MCF 10A (cell line): ENCODE data around the gene PHOX2A. TPM values are rescaled to one million over a fixed set of nuclear protein-coding genes. Genes with fewer than 3 reads are reported as not detected.

ENCODE experiments used
- BruUV-seq: library from RNA; stranded (reverse); fragments of 400-500 nt; replicated peaks from 2 replicates; lab custom pipeline; 2021; lab: Mats Ljungman, UMichigan
- CTCF ChIA-PET: fragments of 300-600 bp; sonication (Branson Sonifier 250); formaldehyde crosslinking; extraction: SDS; loops from one replicate; lab custom pipeline; 2021; ENCODE audit warnings: antibody characterized with exemption, inconsistent platforms; lab: Yijun Ruan, JAX
- POLR2A ChIA-PET: fragments of 300-600, 350-650 bp; sonication (Branson Sonifier 250); formaldehyde crosslinking; extraction: SDS; loops from one replicate; lab custom pipeline; 2020; ENCODE audit warnings: antibody characterized with exemption, inconsistent platforms; lab: Yijun Ruan, JAX
- DNase-seq: peaks from one replicate; pipeline ENCODE4 v3.0.0-alpha.2; 2018; ENCODE audit not compliant: unreplicated experiment
- H3K27ac Mint-ChIP-seq: one replicate; pipeline ENCODE4 v1.8.0; 2022; ENCODE audit warnings: mild to moderate bottlenecking, low read depth, mixed read lengths; ENCODE audit not compliant: unreplicated experiment
- H3K27me3 Mint-ChIP-seq: one replicate; pipeline ENCODE4 v1.8.0; 2022; ENCODE audit warnings: mixed read lengths; ENCODE audit not compliant: insufficient read depth, unreplicated experiment
- H3K36me3 Mint-ChIP-seq: one replicate; pipeline ENCODE4 v1.8.0; 2022; ENCODE audit warnings: mild to moderate bottlenecking, moderate library complexity, mixed read lengths; ENCODE audit not compliant: insufficient read depth, unreplicated experiment
- H3K4me1 Mint-ChIP-seq: one replicate; pipeline ENCODE4 v1.8.0; 2022; ENCODE audit warnings: mixed read lengths; ENCODE audit not compliant: insufficient read depth, unreplicated experiment
- H3K4me3 Mint-ChIP-seq: one replicate; pipeline ENCODE4 v1.8.0; 2022; ENCODE audit warnings: mild to moderate bottlenecking, moderate library complexity, mixed read lengths; ENCODE audit not compliant: unreplicated experiment
- H3K9me3 Mint-ChIP-seq: one replicate; pipeline ENCODE4 v1.8.0; 2022; ENCODE audit warnings: mixed read lengths; ENCODE audit not compliant: unreplicated experiment
- intact Hi-C: fragments of 100-400 bp; cut with micrococcal nuclease; formaldehyde crosslinking; loops from 2 replicates; pipeline ENCODE4 v1.14.1; 2022
- total RNA-seq: library from RNA; stranded (reverse); gene quantifications from 2 replicates; pipeline ENCODE4 v1.2.3, GENCODE V29; 2022
- TF ChIP-seq, protein P1 (sequence below): fragments of 200-600 bp; IDR thresholded peaks from one replicate; pipeline ENCODE4 v1.8.0; 2022; ENCODE audit warnings: antibody characterized with exemption, mild to moderate bottlenecking; ENCODE audit not compliant: unreplicated experiment

The PHOX2A gene
- total RNA-seq, 1 experiment from 2014 or later: not detected

- Mint-ChIP-seq H3K9me3 (no peaks in the 10 kb centered on the region), H3K27me3 (no peaks in the 10 kb centered on the region), H3K4me1 (peaks cover 8% of the 10 kb centered on the region), H3K27ac (peak overlapping the region; percentile 27), H3K36me3 (peaks cover 23% of the 10 kb centered on the region), H3K4me3 (peak overlapping the region; percentile 87)
- intact Hi-C loops: loop anchor here (2.0 kb wide), 1 partner anchor 123 kb away; the partner anchor contains the start of gene LAMTOR1
- DNase-seq: no peak
- TF ChIP-seq, protein P1, sequence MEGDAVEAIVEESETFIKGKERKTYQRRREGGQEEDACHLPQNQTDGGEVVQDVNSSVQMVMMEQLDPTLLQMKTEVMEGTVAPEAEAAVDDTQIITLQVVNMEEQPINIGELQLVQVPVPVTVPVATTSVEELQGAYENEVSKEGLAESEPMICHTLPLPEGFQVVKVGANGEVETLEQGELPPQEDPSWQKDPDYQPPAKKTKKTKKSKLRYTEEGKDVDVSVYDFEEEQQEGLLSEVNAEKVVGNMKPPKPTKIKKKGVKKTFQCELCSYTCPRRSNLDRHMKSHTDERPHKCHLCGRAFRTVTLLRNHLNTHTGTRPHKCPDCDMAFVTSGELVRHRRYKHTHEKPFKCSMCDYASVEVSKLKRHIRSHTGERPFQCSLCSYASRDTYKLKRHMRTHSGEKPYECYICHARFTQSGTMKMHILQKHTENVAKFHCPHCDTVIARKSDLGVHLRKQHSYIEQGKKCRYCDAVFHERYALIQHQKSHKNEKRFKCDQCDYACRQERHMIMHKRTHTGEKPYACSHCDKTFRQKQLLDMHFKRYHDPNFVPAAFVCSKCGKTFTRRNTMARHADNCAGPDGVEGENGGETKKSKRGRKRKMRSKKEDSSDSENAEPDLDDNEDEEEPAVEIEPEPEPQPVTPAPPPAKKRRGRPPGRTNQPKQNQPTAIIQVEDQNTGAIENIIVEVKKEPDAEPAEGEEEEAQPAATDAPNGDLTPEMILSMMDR: no peak
- no TSS peak for BruUV-seq
- POLR2A ChIA-PET: interaction anchor here (0.6 to 3.8 kb wide), 11 partner anchors 10 to 1877 kb away, joined by 3 to 27 read pairs (median 6); partner anchors contain the start of genes ANAPC15 and XNDC1N
- CTCF ChIA-PET: interaction anchor here (0.6 to 1.7 kb wide), 6 partner anchors 13 to 252 kb away, joined by 3 to 7 read pairs (median 4); no protein-coding TSS in a partner anchor
These were observed 18.5 kb downstream of the PHOX2A start for GRCh38 chr11:72225411-72225951.

DNA sequence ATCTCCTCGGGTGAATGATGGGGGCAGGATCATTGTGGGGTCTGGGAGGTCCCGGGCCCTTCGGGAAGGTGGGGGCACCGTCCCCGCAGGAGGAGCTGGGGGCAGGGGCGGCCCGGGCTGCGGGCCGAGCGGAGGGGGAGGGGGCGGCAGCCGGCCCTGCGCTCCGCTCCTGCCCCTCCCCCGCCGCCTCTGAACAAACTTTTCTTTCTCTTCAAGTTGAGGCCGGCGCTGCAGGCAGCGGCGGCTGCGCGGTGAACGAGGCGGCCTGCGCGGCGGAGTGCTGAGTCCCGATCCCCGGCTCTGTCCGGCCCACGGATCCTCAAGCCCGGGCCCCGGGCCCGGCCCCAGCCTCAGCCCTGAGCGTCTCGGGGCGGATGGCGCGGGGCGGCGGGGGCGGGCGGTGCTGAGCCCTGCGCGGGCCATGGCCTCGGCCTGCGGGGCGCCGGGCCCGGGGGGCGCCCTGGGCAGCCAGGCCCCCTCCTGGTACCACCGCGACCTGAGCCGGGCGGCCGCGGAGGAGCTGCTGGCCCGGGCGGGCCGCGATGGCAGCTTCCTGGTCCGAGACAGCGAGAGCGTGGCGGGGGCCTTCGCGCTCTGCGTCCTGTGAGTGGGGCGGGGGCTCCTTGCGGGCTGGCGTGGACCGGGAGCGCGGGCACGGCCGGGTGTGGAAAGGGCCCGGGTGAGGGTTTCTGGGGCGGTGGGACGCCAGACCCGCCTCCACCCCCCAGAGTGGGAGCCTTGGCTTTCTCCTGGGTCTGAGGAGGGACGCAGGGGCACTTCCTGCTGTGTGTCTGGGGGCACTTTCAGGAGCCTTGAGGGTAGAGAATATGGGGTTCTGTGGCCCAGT lies 19.2 kb downstream of the PHOX2A start, which contains the start of gene INPPL1:
TSS of gene INPPL1 (plus strand) at position 204 of the 847 bp plus-strand sequence. CDS start at position 422, 218 bp downstream.
- H3K36me3 Mint-ChIP-seq: peaks cover 16% of the 10 kb centered on the region
- ChIA-PET CTCF (interaction anchor here (0.6 to 1.7 kb wide), 4 partner anchors 41 to 266 kb away, joined by 3 to 7 read pairs (median 3); no protein-coding TSS in a partner anchor), POLR2A (interaction anchor here (0.8 to 3.8 kb wide), 12 partner anchors 11 to 1877 kb away, joined by 3 to 27 read pairs (median 5); partner anchors contain the start of gene ANAPC15)
- intact Hi-C loops: loop anchor here (1.0 to 2.0 kb wide), 2 partner anchors 41 to 122 kb away; partner anchors contain the start of gene LAMTOR1
- H3K4me3 Mint-ChIP-seq: peak within 1 kb of the TSS; percentile 87
- peak within 1 kb of the TSS; percentile 84 for H3K27ac Mint-ChIP-seq
- no peaks in the 10 kb centered on the region for H3K27me3 Mint-ChIP-seq
- H3K9me3 Mint-ChIP-seq: no peaks in the 10 kb centered on the region
- TF ChIP-seq, protein P1: no peak
- H3K4me1 Mint-ChIP-seq: peaks cover 8% of the 10 kb centered on the region
- BruUV-seq: no TSS peak
- peak; percentile 45 for DNase-seq

DNA sequence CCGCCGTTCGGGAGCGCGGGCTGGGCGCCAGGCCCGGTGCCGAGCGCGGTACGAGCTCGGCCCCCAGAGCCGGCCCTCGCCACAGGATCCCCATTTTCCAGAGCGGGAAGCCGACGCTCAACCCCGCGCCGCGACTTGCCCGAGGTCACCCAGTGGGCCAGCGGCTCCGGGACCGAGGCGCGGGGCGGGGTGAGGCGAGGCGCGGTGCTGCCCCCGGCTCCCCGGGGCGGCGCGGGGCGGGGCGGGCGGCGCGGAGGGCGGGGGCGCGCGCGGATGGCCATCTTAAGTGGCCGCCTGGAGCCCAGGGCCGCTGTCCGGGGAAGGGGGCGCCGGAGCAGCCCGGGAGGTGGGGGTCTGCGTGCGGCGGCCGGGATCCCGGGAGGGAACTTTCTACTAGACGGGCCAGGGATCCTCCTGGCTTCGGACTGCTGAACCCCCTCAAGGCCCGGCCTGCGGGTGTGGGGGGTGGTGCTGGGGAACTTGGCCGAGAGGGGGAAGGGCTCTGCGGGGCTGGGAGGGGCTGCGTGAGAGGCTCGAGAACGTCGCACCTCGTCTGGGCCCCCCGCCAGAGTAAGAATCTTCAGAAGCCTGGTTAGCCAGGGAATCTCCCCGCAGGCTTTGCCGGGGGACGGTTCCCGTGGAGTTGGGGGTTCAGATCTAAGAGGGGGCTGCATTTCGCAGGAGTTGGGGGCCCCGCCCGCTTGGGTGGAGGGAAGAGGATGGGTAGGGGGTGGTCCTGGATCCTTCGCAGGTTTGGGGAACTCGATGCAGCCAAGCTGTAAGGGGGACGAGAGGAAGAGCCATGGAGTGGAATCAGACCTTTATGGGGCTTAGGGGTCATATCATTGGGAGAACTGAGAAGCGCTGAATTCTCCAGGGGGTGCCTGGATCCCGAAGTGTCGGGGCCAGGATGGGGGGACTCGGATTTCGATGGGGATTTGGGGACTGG lies 20.1 kb downstream of the PHOX2A start:
- TF ChIP-seq, protein P1: no peak
- peaks cover 10% of the 10 kb centered on the region for H3K36me3 Mint-ChIP-seq
- H3K9me3 Mint-ChIP-seq: no peaks in the 10 kb centered on the region
- CTCF ChIA-PET: interaction anchor here (0.7 to 2.3 kb wide), 8 partner anchors 12 to 252 kb away, joined by 3 to 11 read pairs (median 4); no protein-coding TSS in a partner anchor
- H3K27ac Mint-ChIP-seq: peak overlapping the region; percentile 84
- POLR2A ChIA-PET: interaction anchor here (0.7 to 3.8 kb wide), 29 partner anchors 10 to 295 kb away, joined by 3 to 27 read pairs (median 4); partner anchors contain the start of genes ANAPC15, RNF121 and XNDC1N
- DNase-seq: peak; percentile 69
- H3K4me1 Mint-ChIP-seq: peaks cover 8% of the 10 kb centered on the region
- H3K4me3 Mint-ChIP-seq: peak overlapping the region; percentile 87
- no TSS peak for BruUV-seq
- intact Hi-C loops: loop anchor here (1.0 to 2.0 kb wide), 2 partner anchors 41 to 121 kb away; partner anchors contain the start of gene LAMTOR1
- H3K27me3 Mint-ChIP-seq: no peaks in the 10 kb centered on the region
